ENCODE data around the gene TEX36.

GRCh38 chr10:125672884-125673283, 10.1 kb downstream of the TEX36 start:
- TF ChIP-seq CTCF (IDR thresholded peaks at IDR 0.05) (no peak), POLR2A (IDR thresholded peaks at IDR 0.05) (no peak)

All from testis (tissue), 2 donors.